NOMO-1 treated with dmso at 0.1 percent for 144 hours (cell line): ENCODE measurements around the gene AVPR1B.
"Not testable (repeated sequence)": the region's sequence is repeated elsewhere in the genome, so short reads cannot be mapped to it uniquely, and the experiment has no call there.

ENCODE experiments used
- DNase-seq: peaks from one replicate; lab custom pipeline; 2025; ENCODE audit not compliant: unreplicated experiment; lab: John Stamatoyannopoulos, UW

Gene AVPR1B

DNA sequence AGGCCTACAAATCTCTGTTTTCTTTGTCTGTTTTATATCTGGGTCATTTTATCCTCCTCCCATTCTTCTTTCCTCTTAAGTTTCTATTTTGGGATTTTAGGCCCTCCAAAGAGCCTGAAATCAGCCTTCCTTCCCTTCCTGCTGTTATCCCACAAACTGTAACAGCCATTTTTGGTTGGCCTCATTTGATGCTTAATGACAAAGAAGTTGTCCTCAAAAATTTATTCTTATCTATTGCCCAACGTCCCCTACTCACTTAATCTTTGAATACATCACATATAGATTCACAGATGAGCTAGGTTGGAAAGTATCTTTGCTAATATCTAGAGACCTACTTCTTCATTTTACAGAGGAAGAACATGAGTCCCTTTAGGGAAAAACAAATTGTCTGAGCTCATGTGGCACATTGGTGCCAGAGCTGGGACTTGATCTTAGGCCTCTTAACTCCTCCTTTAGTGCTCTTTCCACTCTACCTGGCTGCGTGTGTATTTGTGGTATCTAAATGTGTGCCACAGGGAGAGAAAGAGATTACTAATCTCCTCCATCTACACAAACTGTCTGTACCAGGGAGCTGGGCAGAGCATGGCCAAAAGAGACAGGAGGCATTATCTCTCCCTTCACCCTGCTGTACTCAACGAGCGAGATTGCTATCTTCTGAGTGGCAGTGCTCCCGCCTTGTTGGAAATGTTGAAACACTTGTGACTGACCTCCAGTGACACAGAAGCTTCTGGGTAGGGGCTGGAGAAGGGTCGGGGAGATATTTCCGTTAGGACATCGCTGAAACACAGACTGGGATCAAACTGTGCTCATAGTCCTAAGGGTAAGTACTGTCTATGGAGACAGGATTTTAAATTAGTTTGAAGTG lies 34.1 kb downstream of the AVPR1B start:
- peak; percentile 75 for DNase-seq

DNA sequence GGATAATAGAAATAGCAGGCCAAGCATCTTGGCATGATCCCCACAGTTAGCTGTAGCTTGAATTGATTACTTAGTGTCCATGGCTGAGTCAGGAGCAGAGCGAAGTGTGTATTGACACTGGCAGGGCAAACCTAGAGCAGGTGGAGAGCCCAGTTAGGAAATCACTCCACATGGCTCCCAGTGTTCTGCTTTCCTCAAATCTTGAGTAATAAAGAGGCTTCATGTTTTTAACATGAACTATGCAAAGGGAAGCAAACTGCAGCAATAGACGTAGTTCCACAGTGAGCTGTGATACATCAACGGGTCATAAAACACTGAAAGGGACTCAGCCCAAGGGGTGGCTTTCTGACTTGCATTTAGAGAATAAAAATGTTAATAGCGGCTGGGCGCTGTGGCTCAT lies 35.3 kb downstream of the AVPR1B start:
- peak; percentile 38 for DNase-seq

DNA sequence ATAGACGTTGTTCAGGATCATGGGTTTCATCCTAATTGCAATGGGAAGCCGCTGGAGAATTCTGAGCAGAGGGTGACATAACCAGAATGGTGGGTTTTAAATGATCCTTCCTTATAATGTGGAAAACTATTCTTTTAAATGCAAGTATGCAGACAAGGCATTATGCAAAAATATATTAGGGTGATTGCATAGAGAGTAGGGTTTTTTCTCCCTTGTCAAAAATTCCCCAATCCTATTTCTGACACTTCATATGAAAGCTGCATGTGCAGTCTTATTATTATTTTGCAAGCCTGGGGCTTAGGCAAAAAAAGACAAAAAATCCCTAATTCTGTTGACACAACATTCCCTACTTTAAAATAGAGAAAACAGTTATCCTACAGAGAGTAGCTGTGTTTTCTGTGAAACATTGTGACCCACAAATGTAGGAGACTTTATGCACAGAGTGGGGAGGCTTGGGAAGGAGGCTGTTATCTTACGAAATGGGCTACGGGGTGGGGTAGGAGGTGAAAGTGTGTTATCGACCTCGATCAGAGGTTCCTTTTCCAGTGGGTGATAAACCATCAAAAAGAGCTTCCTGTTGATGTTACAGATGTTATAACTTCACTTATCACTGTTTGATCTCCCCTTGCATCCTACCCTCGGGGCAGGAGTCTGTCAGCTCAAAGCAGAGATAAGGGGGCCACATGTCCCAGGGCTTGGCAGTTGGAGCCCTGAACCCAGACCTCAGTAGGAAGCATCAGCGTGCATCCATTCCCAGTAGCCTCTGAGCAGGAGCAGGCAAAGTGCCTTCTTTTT lies 37.0 kb downstream of the AVPR1B start:
- no peak for DNase-seq

DNA sequence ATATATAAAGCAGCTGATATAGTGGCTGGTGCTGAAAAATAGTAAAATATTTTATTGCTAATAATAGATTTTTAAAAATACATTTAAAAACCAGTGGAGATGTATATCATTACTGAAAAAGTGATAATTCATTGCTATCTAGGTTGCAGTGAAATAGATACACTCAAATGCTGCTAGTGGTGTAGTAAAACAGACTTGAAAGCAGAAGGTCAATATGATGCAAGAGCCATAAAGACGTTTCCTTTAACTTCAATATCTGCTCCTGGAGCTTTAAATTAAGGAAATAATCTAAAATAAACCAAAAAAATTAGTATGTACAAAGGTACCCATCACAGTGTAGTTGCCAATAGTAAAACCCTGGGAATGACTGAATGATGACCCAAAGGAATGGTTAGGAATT lies 38.1 kb downstream of the AVPR1B start:
- DNase-seq, result no peak

DNA sequence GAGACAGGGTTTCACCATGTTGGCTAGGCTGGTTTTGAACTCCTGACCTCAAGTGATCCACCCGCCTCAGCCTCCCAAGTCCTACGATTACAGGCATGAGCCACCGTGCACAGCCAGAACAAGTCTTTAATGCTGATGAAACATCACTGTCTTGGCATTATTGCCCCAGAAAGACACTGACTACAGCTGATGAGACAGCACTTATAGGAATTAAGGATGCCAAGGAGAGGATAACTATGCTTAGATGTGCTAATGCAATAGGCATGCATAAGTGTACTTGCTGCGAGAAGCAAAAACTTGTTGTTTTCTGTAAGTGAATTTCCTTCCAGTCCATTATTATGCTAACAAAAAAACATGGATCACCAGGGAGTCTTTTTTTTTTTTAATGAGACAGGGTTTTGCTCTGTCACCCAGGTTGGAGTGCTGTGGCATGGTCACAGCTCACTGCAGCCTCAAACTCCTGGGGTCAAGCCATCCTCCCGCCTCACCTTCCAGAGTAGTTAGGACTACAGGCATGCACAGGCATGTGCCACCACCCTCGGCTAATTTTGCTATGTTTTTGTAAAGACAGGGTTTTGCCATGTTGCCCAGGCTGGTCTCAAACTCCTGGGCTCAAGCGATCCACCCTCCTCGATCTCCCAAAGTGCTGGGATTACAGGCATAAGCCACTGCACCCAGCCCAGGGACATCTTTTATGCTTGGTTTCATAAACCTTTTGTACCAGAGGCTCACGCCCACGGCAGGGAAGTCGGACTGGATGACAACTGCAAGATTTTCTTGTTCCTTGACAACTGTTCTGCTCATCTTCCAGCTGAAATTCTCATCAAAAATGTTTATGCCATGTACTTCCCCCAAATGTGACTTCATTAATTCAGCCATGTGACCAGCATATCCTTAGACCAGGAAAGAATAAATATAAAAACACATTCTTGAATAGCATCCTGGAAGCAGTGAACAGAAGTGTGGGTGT lies 41.1 kb downstream of the AVPR1B start:
- DNase-seq, result no peak

DNA sequence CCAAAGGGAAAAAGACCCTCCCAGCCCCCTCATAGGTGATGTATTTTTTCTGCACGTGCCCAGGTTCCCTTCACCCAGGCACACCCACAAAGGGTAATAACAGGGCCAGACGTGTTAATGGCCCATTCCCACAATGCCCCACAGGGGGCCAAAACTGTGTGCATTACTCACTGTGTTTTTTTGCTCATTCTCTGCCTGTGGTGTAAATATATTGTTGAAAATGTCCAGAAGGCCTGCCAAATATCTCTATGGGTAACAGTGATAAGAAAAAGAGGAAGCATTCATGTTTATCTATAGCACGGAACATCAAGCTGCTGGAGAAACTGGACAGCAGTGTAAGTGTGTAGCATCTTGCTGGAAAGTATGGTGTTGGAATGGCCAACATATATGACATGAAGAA lies 42.3 kb downstream of the AVPR1B start:
- no peak for DNase-seq

DNA sequence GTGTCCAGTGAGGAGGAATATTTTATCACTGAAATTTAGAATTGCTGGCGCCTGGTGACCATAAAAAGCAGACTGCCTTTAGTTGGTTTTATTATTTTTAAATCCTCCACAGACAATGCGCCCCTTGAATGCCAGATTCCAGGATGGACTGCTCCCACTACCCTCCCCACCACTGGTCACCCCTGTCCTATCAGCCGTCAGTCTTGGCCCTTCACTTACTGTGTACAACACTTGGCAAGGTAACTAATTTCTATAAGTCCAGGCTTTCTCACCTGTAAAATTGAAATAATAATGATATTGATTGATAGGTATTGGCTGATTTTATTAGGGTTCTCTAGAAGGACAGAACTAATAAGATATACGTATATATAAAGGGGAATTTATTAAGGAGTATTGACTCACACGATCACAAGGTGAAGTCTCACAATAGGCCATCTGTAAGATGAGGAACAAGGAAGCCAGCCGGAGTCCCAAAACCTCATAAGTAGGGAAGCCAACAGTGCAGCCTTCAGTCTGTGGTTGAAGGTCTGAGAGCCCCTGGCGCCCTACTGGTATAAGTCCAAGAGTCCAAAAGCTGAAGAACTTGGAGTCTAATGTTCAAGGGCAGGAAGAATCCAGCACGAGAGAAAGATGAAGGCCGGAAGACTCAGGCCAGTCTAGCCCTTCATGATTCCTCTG lies 46.4 kb downstream of the AVPR1B start:
- no peak for DNase-seq

DNA sequence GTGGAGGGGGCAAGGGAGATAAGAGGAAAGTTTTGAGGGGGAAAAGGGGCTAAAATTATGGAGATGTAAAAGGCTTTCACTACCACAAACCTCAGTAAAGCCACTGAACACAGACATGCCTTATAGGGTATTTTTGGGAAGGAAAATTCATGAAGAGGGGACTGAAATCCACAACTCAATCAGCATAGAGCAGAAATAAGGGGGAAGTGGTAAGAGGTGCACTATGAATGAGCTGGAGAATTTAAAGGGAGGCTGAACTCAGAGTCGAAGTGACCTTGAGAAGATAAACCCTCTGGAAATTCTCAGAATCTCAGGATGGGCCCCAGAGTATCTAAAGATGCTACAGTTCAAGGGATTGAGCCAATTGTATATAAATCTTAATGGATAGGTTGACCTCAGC lies 48.9 kb downstream of the AVPR1B start:
- no peak for DNase-seq

DNA sequence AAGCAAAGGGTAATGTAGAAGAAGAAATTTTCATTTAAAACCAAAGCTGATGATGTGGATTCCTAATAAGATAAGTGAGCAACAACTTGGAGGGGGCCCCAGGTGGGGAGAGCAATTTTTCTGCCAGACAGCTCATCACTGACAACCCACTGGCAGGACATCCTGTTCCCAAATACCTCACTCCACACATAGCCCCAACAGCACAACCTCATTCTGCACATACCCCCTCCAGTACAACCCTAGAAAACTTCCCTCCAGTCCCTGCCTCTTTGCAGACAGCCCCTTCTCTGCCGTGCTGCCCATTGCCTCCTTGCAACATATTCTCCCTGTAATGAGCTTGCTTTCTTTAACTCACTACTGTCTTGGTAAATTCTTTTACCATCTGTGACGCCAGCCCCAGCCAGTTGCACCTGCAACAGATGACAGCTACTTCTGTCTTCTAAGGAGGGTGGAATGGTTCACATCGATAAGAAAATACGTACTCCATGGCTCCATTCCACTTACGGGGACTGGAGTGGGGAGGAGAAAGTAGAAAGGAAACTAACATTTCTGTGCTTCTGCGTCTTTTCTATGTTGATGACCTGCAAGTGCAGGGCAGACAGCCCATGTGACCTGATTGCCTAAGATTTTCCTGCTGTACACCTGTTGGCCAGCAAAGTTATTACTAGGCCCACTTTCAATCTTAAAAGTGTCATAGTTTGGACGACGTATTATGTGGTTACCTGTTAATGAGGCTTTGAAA lies 49.5 kb downstream of the AVPR1B start:
- no peak for DNase-seq

DNA sequence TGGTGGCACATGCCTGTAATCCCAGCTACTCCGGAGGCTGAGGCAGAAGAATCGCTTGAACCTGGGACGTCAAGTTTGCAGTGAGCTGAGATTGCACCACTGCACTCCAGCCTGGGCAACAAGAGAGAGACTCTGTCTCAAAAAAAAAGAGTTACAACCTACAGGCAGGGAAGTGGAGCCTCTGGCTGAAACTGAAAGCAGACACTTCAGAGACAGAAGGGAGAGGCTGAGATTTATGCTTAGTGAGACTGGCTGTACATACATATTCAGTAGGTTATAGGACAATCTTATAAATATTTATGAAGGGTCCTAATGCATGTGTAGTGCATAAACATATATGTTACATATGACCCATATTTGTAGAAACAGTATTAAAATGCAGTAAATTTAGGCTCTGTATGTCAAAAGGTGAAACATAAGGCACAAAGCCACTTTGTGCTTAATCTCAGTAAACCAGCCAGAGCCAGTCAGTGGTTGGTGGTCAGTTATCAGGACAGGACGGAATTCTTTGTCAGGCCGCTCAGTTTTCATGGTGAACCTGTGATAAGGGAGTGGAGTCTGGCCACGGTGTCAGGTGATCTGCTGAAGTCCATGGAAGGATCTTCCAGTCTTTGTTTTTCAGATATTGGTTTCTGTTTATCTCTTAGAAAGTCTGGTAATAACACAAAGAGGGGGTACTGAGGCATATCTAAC lies 50.6 kb downstream of the AVPR1B start:
- peak; percentile 38 for DNase-seq

DNA sequence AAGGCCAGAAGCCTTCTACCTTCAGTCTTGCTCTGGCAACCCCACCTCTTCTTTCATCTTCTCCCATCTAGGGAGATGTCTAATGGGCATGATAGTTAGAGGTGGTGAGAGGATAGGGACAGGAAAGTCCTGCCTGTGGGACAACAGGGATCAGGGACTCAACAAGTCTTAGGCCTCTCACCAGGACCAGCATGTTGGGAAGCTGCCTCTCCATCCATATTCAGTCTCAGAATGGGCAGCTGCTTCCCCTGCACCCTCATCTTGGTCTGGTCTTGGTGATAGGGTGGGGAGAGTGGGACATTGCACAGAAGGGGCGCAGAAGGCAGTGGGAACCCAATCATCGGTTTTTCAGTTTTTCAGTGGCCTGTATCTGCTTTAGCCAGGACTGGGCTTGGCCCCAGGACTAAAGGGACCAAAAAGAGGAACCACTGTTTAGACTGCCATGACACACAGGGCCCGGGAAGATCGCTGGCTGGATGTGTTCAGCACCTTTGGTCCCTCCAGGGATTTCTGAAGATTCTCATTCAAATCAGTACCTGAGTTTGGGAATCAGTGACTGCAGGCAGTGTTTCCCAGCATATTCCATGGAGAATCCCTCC lies 51.5 kb downstream of the AVPR1B start:
- DNase-seq, result no peak

DNA sequence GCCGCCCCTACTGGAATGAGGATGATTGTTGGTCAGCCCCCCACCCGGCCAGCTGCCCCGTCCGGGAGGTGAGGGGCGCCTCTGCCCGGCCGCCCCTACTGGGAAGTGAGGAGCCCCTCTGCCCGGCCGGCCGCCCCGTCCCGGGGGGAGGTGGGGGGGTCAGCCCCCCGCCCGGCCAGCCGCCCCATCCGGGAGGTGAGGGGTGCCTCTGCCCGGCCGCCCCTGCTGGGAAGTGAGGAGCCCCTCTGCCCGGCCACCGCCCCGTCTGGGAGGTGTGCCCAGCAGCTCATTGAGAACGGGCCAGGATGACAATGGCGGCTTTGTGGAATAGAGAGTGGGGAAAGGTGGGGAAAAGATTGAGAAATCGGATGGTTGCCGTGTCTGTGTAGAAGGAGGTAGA lies 52.7 kb downstream of the AVPR1B start:
- not testable (repeated sequence) for DNase-seq

DNA sequence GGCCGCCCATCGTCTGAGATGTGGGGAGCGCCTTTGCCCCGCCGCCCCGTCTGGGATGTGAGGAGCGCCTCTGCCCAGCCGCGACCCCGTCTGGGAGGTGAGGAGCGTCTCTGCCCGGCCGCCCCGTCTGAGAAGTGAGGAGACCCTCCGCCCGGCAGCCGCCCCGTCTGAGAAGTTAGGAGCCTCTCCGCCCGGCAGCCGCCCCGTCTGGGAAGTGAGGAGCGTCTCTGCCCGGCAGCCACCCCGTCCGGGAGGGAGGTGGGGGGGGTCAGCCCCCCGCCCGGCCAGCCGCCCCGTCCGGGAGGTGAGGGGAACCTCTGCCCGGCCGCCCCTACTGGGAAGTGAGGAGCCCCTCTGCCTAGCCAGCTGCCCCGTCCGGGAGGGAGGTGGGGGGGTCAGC lies 53.2 kb downstream of the AVPR1B start:
- not testable (repeated sequence) for DNase-seq

DNA sequence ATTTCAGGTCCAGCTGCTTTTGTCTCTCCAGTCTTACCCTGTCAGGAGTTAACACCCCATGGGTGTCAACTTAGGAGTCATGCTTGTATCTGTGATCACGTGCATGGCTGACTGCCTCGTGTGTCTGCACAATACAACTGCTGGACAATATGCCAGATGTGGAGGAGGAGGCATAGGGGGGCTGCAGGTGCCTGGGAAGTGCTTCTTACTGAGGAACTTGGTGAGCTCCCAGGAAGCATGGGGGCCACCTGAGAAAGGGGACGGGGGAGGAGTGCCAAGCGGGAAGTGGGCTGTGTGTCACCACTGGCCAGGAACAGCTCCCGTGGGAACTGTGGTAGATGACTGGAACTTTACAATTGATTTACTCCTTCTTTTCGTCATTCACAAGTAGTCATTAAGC lies 54.7 kb downstream of the AVPR1B start:
- DNase-seq, result no peak

DNA sequence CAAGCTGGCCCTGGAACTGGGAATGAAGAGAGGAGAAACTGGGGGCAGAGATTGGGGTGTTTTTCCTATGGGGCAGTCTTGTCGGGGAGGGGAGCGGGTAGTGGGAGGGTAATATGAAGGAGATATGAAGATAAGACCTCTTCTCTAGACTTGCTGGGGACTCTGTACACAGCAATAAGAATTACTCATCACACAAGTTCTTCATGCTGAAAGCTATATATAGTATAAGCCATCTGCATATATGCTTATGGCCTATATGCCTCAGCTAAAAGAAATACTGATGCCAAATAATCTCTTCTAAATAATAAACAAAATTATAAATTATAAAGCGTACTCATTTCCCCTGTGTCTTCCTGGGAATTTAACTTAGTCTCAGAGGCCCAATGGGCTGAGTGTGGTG lies 56.3 kb downstream of the AVPR1B start:
- DNase-seq, result no peak
